Measurements from ENCODE around the gene RHOBTB3. TPM values are rescaled to one million over a fixed set of nuclear protein-coding genes. Genes with fewer than 3 reads are reported as not detected.
"Not testable (repeated sequence)": the region's sequence is repeated elsewhere in the genome, so short reads cannot be mapped to it uniquely, and the experiment has no call there.

RHOBTB3 gene
- total RNA-seq, 1 donor from 2014 or later, result 45.1 TPM

GRCh38 chr5:95836544-95836943, 105.4 kb downstream of the RHOBTB3 start:
- ATAC-seq (no peak), DNase-seq (ENCODE audit: low spot score) (no peak)

- ATAC-seq; DNase-seq (ENCODE audit: low spot score): not testable (repeated sequence)
These were observed 105.8 kb downstream of the RHOBTB3 start for GRCh38 chr5:95836971-95837370.

GRCh38 chr5:95837492-95837891, 106.4 kb downstream of the RHOBTB3 start:
- DNase-seq (ENCODE audit: low spot score) (no peak), ATAC-seq (no peak)

GRCh38 chr5:95838001-95838520, 106.9 kb downstream of the RHOBTB3 start:
- ATAC-seq (no peak), DNase-seq (ENCODE audit: low spot score) (peak; percentile 39)

- DNase-seq (ENCODE audit: low spot score) (no peak), ATAC-seq (no peak)
These were observed 107.4 kb downstream of the RHOBTB3 start for GRCh38 chr5:95838556-95838955.

GRCh38 chr5:95839658-95840057, 108.5 kb downstream of the RHOBTB3 start:
- no peak for DNase-seq (ENCODE audit: low spot score)
- ATAC-seq, result no peak

- no peak for DNase-seq (ENCODE audit: low spot score)
- ATAC-seq, result no peak
These were observed 110.0 kb downstream of the RHOBTB3 start for GRCh38 chr5:95840956-95841705.

GRCh38 chr5:95841914-95842812, 111.0 kb downstream of the RHOBTB3 start:
- ATAC-seq (peak; percentile 21), DNase-seq (ENCODE audit: low spot score) (peak; percentile 56)

- DNase-seq (ENCODE audit: low spot score) (peak; percentile 71), ATAC-seq (peak; percentile 44)
These were observed 111.9 kb downstream of the RHOBTB3 start for GRCh38 chr5:95842854-95843544.

GRCh38 chr5:95843733-95844223, 112.6 kb downstream of the RHOBTB3 start:
- DNase-seq (ENCODE audit: low spot score), result peak; percentile 77

GRCh38 chr5:95845391-95845790, 114.3 kb downstream of the RHOBTB3 start:
- no peak for ATAC-seq
- no peak for DNase-seq (ENCODE audit: low spot score)

More at GRCh38 chr5:95843733-95844223, 112.6 kb downstream of the RHOBTB3 start:
- ATAC-seq, result peak; percentile 66

Other genes starting within 250 kb of the RHOBTB3 start
- 32.6 TPM for gene SKIC3, start 176.4 kb upstream of the RHOBTB3 start, total RNA-seq
- gene ARSK, start 176.2 kb upstream of the RHOBTB3 start, total RNA-seq, result 3.9 TPM
- 0.23 TPM for gene GPR150, start 111.2 kb upstream of the RHOBTB3 start, total RNA-seq
- 1.6 TPM for gene RFESD, start 84.6 kb upstream of the RHOBTB3 start, total RNA-seq
- gene SPATA9, start 48.3 kb upstream of the RHOBTB3 start, total RNA-seq, result 0.25 TPM
- gene GLRX, start 91.4 kb downstream of the RHOBTB3 start, total RNA-seq, result 41.3 TPM
- 76.4 TPM for gene ELL2, start 230.5 kb downstream of the RHOBTB3 start, total RNA-seq